SK-N-SH (cell line): Measurements from ENCODE around the gene OPHN1. TPM values are rescaled to one million over a fixed set of nuclear protein-coding genes. Genes with fewer than 3 reads are reported as not detected.

ENCODE experiments used
- CTCF ChIA-PET: fragments of 300-600, 350-600 bp; formaldehyde crosslinking; extraction: SDS; loops from one replicate; lab custom pipeline; 2021; lab: Yijun Ruan, JAX
- POLR2A ChIA-PET: fragments of 350-600 bp; sonication (Branson Sonifier 250); formaldehyde crosslinking; extraction: SDS; loops from one replicate; lab custom pipeline; 2020; ENCODE audit warnings: antibody characterized with exemption, inconsistent platforms; lab: Yijun Ruan, JAX
- DNase-seq: peaks from one replicate; pipeline ENCODE4 v3.0.0; 2012
- H2AFZ ChIP-seq: fragments of 200-600 bp; sonication (generic); 2 replicates; pipeline ENCODE4 v1.8.1; 2016; ENCODE audit warnings: antibody characterized with exemption, mild to moderate bottlenecking, low read depth
- H3F3A ChIP-seq: fragments of 200-600 bp; sonication (generic); replicated peaks from 2 replicates; pipeline ENCODE3; 2016; ENCODE audit warnings: antibody characterized with exemption, mild to moderate bottlenecking; ENCODE audit not compliant: insufficient read depth
- H3K27ac ChIP-seq, 2 experiments: fragments of 200-500 bp in 1 of 2; fragments of 200-600 bp in 1 of 2; sonication (Bioruptor generic) in 1 of 2; sonication (generic), shearing (Covaris generic) in 1 of 2; 2 replicates each; pipeline versions ENCODE4 v1.5.1 to v1.6.1; 2014 to 2016; ENCODE audit warnings: low read depth in 2 of 2, inconsistent platforms in 1 of 2, low read length in 1 of 2, mild to moderate bottlenecking in 1 of 2, mixed read lengths in 1 of 2
- H3K27me3 ChIP-seq: fragments of 200-600 bp; sonication (generic), shearing (Covaris generic); 2 replicates; pipeline ENCODE4 v1.6.1; 2016; ENCODE audit warnings: mixed run types; ENCODE audit not compliant: insufficient read depth
- H3K36me3 ChIP-seq, 2 experiments: fragments of 200-500 bp in 1 of 2; fragments of 200-600 bp in 1 of 2; sonication (Bioruptor generic) in 1 of 2; sonication (generic) in 1 of 2; replicated peaks in 1 of 2; 2 replicates each; pipeline versions ENCODE3 to v1.5.1; 2014 to 2016; ENCODE audit warnings: low read length in 1 of 2, mild to moderate bottlenecking in 1 of 2; ENCODE audit not compliant: insufficient read depth in 2 of 2, control insufficient read depth in 1 of 2
- H3K4me1 ChIP-seq, 2 experiments: fragments of 200-500 bp in 1 of 2; fragments of 200-600 bp in 1 of 2; sonication (Bioruptor generic) in 1 of 2; sonication (generic), shearing (Covaris generic) in 1 of 2; 2 replicates each; pipeline versions ENCODE4 v1.5.1 to v1.6.1; 2014 to 2016; ENCODE audit warnings: low read depth in 1 of 2, low read length in 1 of 2, mixed run types in 1 of 2; ENCODE audit not compliant: insufficient read depth in 2 of 2, control insufficient read depth in 1 of 2
- H3K4me2 ChIP-seq: fragments of 200-600 bp; sonication (generic), shearing (Covaris generic); 2 replicates; pipeline ENCODE4 v1.6.1; 2017; ENCODE audit warnings: mixed run types
- H3K4me3 ChIP-seq, 2 experiments: fragments of 200-500 bp in 1 of 2; fragments of 200-600 bp in 1 of 2; sonication (Bioruptor generic) in 1 of 2; sonication (generic), shearing (Covaris generic) in 1 of 2; 2 replicates each; pipeline versions ENCODE4 v1.5.1 to v1.8.1; 2014 to 2016; ENCODE audit warnings: low read depth in 2 of 2, inconsistent platforms in 1 of 2, low read length in 1 of 2, mild to moderate bottlenecking in 1 of 2, mixed read lengths in 1 of 2, moderate library complexity in 1 of 2
- H3K79me2 ChIP-seq: fragments of 200-600 bp; sonication (generic); 2 replicates; pipeline ENCODE4 v1.8.1; 2017; ENCODE audit warnings: mild to moderate bottlenecking; ENCODE audit not compliant: insufficient read depth
- H3K9ac ChIP-seq: fragments of 200-600 bp; sonication (generic); 2 replicates; pipeline ENCODE4 v1.6.1; 2017; ENCODE audit warnings: mixed run types
- H3K9me2 ChIP-seq: fragments of 200-600 bp; sonication (generic); 2 replicates; pipeline ENCODE4 v1.6.1; 2017; ENCODE audit warnings: mixed run types
- H3K9me3 ChIP-seq: fragments of 200-600 bp; sonication (generic); 2 replicates; pipeline ENCODE4 v1.6.1; 2017; ENCODE audit warnings: mixed run types, mild to moderate bottlenecking, moderate library complexity
- H4K20me1 ChIP-seq: fragments of 200-600 bp; sonication (generic); 2 replicates; pipeline ENCODE4 v1.6.1; 2017; ENCODE audit warnings: mild to moderate bottlenecking, mixed run types; ENCODE audit not compliant: insufficient read depth
- EP300 ChIP-seq, 2 experiments: IDR thresholded peaks; 2 replicates each; pipeline versions ENCODE4 v1.4.0 to v1.6.1; 2012; ENCODE audit warnings: borderline replicate concordance in 1 of 2, low read depth in 1 of 2, low read length in 1 of 2
- EZH2phosphoT487 ChIP-seq: fragments of 200-600 bp; sonication (generic); IDR thresholded peaks from 2 replicates; pipeline ENCODE4 v1.6.1; 2017; ENCODE audit warnings: low read depth, mixed run types, mild to moderate bottlenecking, antibody characterized with exemption, moderate library complexity, borderline replicate concordance
- FOSL2 ChIP-seq: IDR thresholded peaks from 2 replicates; pipeline ENCODE4 v1.4.0; 2012; ENCODE audit warnings: low read depth, mild to moderate bottlenecking, moderate library complexity, borderline replicate concordance
- FOXM1 ChIP-seq: IDR thresholded peaks from 2 replicates; pipeline ENCODE4 v1.4.0; 2012; ENCODE audit warnings: low read depth, mild to moderate bottlenecking
- GATA2 ChIP-seq: sonication (generic); formaldehyde crosslinking; IDR thresholded peaks from 2 replicates; pipeline ENCODE4 v1.5.0; 2020; ENCODE audit warnings: mild to moderate bottlenecking, missing genetic modification reagents
- JUND ChIP-seq: IDR thresholded peaks from 2 replicates; pipeline ENCODE4 v1.4.0; 2012
- MEF2A ChIP-seq: IDR thresholded peaks from 2 replicates; pipeline ENCODE4 v1.4.0; 2012; ENCODE audit warnings: low read depth, borderline replicate concordance
- MXI1 ChIP-seq: IDR thresholded peaks from 2 replicates; pipeline ENCODE4 v1.6.1; 2012; ENCODE audit warnings: mild to moderate bottlenecking, low read depth, low read length, improper control_type of control experiment
- NFIC ChIP-seq: IDR thresholded peaks from 2 replicates; pipeline ENCODE4 v1.4.0; 2012; ENCODE audit warnings: borderline replicate concordance
- NRF1 ChIP-seq: IDR thresholded peaks from 2 replicates; pipeline ENCODE4 v1.6.1; 2012; ENCODE audit warnings: low read depth, mild to moderate bottlenecking, low read length
- RCOR1 ChIP-seq: fragments of 150-350 bp; IDR thresholded peaks from 2 replicates; pipeline ENCODE4 v1.6.1; 2017; ENCODE audit warnings: antibody characterized with exemption, low read length
- RFX5 ChIP-seq: IDR thresholded peaks from 2 replicates; pipeline ENCODE4 v1.6.1; 2012; ENCODE audit warnings: mild to moderate bottlenecking, improper control_type of control experiment, low read length
- SIN3A ChIP-seq: IDR thresholded peaks from 2 replicates; pipeline ENCODE4 v1.6.1; 2012; ENCODE audit warnings: low read depth, mild to moderate bottlenecking, low read length, moderate library complexity, borderline replicate concordance
- ZBTB33 ChIP-seq: IDR thresholded peaks from 2 replicates; pipeline ENCODE4 v1.4.0; 2012; ENCODE audit warnings: low read depth, borderline replicate concordance
- WGBS: methylation state at CpG from one replicate; pipeline ENCODE4 v1.1.6; 2017; ENCODE audit warnings: low lambda C conversion rate; 5-methylcytosine and 5-hydroxymethylcytosine counted together
- polyA plus RNA-seq, 3 experiments: library from polyadenylated mRNA; depleted of rRNA; stranded (reverse); fragments of >200 nt; gene quantifications; 2 replicates each; pipeline ENCODE4 v1.2.3, GENCODE V29; 2012
- TF ChIP-seq, protein P1 (sequence below): fragments of 150-350 bp; IDR thresholded peaks from 2 replicates; pipeline ENCODE4 v1.6.1; 2017; ENCODE audit warnings: antibody characterized with exemption, low read length, low read depth, borderline replicate concordance
- TF ChIP-seq, protein P2 (sequence below): IDR thresholded peaks from 2 replicates; pipeline ENCODE4 v1.4.0; 2012; ENCODE audit warnings: low read depth, borderline replicate concordance
- TF ChIP-seq, protein P3 (sequence below): fragments of 150-350 bp; IDR thresholded peaks from 2 replicates; pipeline ENCODE4 v1.6.1; 2016; ENCODE audit warnings: mild to moderate bottlenecking, low read depth, low read length

Gene OPHN1
- polyA plus RNA-seq, 1 of the 3 experiments (the other 2 are of a cell fraction) = 1.7 TPM

DNA sequence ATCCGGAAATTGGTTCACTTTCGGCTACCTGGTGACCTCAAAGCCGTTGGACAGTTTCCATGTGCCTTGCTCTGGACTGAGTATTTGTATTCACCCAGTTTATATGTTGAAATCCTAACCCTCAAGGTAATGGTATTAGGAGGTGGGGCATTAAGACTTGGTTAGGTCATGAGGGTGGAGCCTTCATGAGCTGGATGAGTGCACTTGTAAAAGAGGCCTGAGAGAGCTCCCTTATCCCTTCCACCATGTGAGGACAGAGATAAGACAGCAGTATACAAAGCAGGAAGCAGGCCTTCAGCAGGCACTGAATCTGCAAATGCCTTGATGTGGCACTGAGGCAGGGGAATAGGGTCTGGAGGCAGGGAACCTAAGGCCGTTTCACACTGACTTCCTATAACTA is 5.3 kb upstream of the OPHN1 start:
- no peak overlapping the region for H3K27ac ChIP-seq
- H3K79me2 ChIP-seq = no peaks in the 10 kb centered on the region
- WGBS = 57% methylated on average over 4 of the region's 4 CpGs
- no peak overlapping the region for H3K9ac ChIP-seq
- no peaks in the 10 kb centered on the region for H3K9me2 ChIP-seq
- no peak for TF ChIP-seq MXI1
- TF ChIP-seq EP300 (IDR thresholded peaks at IDR 0.05; ENCODE audit: borderline replicate concordance in 1 of 2, low read depth in 1 of 2, low read length in 1 of 2) = no peak
- no peak for TF ChIP-seq NFIC
- TF ChIP-seq, all 33 proteins: peak for 0
- no peak overlapping the region for H2AFZ ChIP-seq
- peaks cover 12% of the 10 kb centered on the region; the same call in 1 of the 2 replicates for H3K27me3 ChIP-seq
- no peak overlapping the region for H3K4me2 ChIP-seq
- DNase-seq = no peak
- ChIA-PET CTCF (no interaction called here), POLR2A (no interaction called here)
- no peaks in the 10 kb centered on the region for H3K4me1 ChIP-seq
- no peak overlapping the region for H3K4me3 ChIP-seq
- H3K36me3 ChIP-seq = no peaks in the 10 kb centered on the region
- H4K20me1 ChIP-seq = no peaks in the 10 kb centered on the region
- H3K9me3 ChIP-seq = no peaks in the 10 kb centered on the region
- H3F3A ChIP-seq = peaks cover 1% of the 10 kb centered on the region

DNA sequence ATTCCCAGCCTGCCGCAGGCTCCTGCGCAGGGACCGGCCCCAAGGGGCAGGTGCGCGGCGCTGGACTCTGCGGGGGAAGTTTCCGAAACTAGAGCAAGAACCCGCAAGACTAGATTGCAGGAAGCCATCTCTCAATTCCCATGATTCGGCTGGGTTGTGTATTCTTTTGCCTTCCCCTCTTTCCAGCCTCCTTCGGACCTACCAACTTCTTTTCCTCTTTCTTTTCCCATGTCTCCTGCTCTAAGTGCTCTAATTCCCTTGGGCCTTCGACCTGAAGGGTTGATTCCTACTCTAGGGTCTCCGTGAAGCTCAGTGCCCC is 645 bp upstream of the OPHN1 start:
- H3K36me3 ChIP-seq = no peaks in the 10 kb centered on the region
- H3F3A ChIP-seq = no peaks in the 10 kb centered on the region
- ChIA-PET POLR2A (interaction anchor here (1.0 kb wide), 1 partner anchor 16 kb away, joined by 3 read pairs; no protein-coding TSS in a partner anchor), CTCF (interaction anchor here (1.4 kb wide), 1 partner anchor 29 kb away, joined by 7 read pairs; no protein-coding TSS in a partner anchor)
- H2AFZ ChIP-seq = peak overlapping the region; percentile 72
- H3K9ac ChIP-seq = peak overlapping the region; percentile 69
- H3K9me3 ChIP-seq = no peaks in the 10 kb centered on the region
- H3K4me2 ChIP-seq = peak overlapping the region; percentile 80
- no peaks in the 10 kb centered on the region for H4K20me1 ChIP-seq
- no peaks in the 10 kb centered on the region for H3K79me2 ChIP-seq
- H3K27me3 ChIP-seq = no peaks in the 10 kb centered on the region; the same call in 1 of the 2 replicates
- no peaks in the 10 kb centered on the region for H3K9me2 ChIP-seq
- TF ChIP-seq NRF1 = peak; percentile 26; the same call in 1 of the 2 replicates
- no peak for TF ChIP-seq RCOR1
- no peak for TF ChIP-seq FOSL2
- H3K4me3 ChIP-seq = peak overlapping the region; percentile 55 to 68
- peak overlapping the region; percentile 72 to 73 for H3K27ac ChIP-seq
- DNase-seq = no peak
- H3K4me1 ChIP-seq = peaks cover 0 to 3% of the 10 kb centered on the region in 2 experiments; a peak in 1 of 4 replicates
- 3% methylated on average over 4 of the region's 13 CpGs for WGBS

DNA sequence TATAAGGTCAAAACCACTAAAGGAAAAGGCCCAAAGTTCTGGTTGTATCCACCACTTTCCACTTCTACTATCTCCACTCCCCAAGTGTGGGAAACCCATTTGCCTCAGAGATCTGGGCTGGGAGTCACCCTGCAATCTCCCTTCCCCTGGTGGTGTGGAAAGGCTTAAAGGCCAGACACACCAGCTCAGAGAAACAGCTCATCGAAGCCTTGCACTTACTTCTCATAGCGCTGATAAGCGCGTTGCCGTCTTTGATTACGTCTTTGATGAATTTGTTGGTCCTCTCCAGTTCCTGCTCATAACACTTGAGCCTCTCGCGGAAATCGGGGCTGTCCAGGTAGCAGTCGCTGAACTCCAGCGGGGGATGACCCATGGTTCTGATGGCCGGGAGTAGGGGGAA is 647 bp downstream of the OPHN1 start:
- Histone ChIP-seq H3K27ac (peak overlapping the region; percentile 29 to 73; a peak in 2 of 4 replicates), H3K9me2 (no peaks in the 10 kb centered on the region), H3K27me3 (no peaks in the 10 kb centered on the region; the same call in 1 of the 2 replicates), H3K9me3 (no peaks in the 10 kb centered on the region), H3K4me2 (peak overlapping the region; percentile 80), H4K20me1 (no peaks in the 10 kb centered on the region), H3K9ac (peak overlapping the region; percentile 69; the same call in 1 of the 2 replicates), H3K36me3 (no peaks in the 10 kb centered on the region), H3F3A (no peaks in the 10 kb centered on the region), H3K4me3 (peak overlapping the region; percentile 55 to 68), H3K79me2 (no peaks in the 10 kb centered on the region), H2AFZ (peak overlapping the region; percentile 72; the same call in 1 of the 2 replicates), H3K4me1 (peaks cover 0 to 3% of the 10 kb centered on the region in 2 experiments; a peak in 1 of 4 replicates)
- 38% methylated on average over 12 of the region's 12 CpGs for WGBS
- peak; percentile 23 for DNase-seq
- ChIA-PET CTCF (interaction anchor here (1.4 to 2.9 kb wide), 3 partner anchors 12 to 236 kb away, joined by 5 to 11 read pairs (median 7); no protein-coding TSS in a partner anchor), POLR2A (interaction anchor here (1.5 kb wide), 1 partner anchor 15 kb away, joined by 5 read pairs; no protein-coding TSS in a partner anchor)
- TF ChIP-seq FOXM1 = no peak
- TF ChIP-seq, protein P1, sequence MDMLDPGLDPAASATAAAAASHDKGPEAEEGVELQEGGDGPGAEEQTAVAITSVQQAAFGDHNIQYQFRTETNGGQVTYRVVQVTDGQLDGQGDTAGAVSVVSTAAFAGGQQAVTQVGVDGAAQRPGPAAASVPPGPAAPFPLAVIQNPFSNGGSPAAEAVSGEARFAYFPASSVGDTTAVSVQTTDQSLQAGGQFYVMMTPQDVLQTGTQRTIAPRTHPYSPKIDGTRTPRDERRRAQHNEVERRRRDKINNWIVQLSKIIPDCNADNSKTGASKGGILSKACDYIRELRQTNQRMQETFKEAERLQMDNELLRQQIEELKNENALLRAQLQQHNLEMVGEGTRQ = no peak
- TF ChIP-seq, protein P2, sequence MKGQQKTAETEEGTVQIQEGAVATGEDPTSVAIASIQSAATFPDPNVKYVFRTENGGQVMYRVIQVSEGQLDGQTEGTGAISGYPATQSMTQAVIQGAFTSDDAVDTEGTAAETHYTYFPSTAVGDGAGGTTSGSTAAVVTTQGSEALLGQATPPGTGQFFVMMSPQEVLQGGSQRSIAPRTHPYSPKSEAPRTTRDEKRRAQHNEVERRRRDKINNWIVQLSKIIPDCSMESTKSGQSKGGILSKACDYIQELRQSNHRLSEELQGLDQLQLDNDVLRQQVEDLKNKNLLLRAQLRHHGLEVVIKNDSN = no peak
- TF ChIP-seq GATA2 (CRISPR knock-in tag) = no peak
- no peak for TF ChIP-seq RCOR1
- TF ChIP-seq, protein P3, sequence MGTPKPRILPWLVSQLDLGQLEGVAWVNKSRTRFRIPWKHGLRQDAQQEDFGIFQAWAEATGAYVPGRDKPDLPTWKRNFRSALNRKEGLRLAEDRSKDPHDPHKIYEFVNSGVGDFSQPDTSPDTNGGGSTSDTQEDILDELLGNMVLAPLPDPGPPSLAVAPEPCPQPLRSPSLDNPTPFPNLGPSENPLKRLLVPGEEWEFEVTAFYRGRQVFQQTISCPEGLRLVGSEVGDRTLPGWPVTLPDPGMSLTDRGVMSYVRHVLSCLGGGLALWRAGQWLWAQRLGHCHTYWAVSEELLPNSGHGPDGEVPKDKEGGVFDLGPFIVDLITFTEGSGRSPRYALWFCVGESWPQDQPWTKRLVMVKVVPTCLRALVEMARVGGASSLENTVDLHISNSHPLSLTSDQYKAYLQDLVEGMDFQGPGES = no peak
- no peak for TF ChIP-seq MEF2A
- no peak for TF ChIP-seq ZBTB33
- no peak for TF ChIP-seq JUND
- TF ChIP-seq SIN3A = no peak
- no peak for TF ChIP-seq EZH2phosphoT487
- TF ChIP-seq RFX5 = no peak
